ENCODE data around the gene PLOD1.

DNA sequence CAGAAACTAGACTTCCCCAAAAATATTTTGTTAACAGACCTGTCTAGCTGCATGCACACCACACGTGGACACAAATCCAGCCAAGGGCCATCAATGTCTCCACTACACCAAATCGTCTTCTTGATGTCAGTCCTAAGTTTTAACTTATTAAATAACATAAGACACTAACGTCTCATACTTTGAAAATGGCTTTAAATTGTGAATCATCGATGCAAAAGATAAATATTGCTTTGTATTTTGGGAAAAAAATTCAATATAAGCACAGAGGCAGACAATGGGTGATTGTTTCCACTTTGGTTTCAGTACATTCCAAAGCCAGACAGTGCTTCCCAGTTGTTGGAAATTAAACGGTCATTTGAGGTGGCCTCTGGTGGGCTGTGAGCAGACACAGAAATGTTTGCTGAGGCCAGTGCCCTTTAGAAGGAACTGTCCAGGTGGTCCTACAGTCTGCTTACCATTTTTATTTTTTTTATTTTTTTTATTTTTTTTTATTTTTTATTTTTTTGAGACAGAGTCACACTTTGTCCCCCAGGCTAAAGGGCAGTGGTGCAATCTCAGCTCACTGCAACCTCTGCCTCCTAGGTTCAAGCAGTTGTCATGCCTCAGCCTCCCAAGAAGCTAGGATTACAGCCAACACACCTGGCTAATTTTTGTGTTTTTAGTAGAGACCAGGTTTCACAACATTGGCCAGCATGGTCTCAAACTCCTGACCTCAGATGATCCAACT is 6.5 kb upstream of the PLOD1 start:
- no peak for TF ChIP-seq CTCF (IDR thresholded peaks at IDR 0.05)
- TF ChIP-seq POLR2A (IDR thresholded peaks at IDR 0.05), result no peak
- TF ChIP-seq POLR2AphosphoS5 (IDR thresholded peaks at IDR 0.05), result no peak
